GM18505 (cell line): ENCODE results near the gene SLC15A3.
A peak's percentile ranks its signal among the peaks of the same experiment; 100 is the strongest.

Source experiments
- ATAC-seq: cut with Tn5 transposase; IDR thresholded peaks from one replicate; pipeline ENCODE4 v1.9.1; 2021; ENCODE audit not compliant: unreplicated experiment
- POLR2A ChIP-seq: IDR thresholded peaks from 4 replicates; pipeline ENCODE4 v1.6.1; 2011; ENCODE audit warnings: borderline replicate concordance; ENCODE audit not compliant: insufficient read depth, insufficient read length; ENCODE audit errors: extremely low read depth

The SLC15A3 gene

DNA sequence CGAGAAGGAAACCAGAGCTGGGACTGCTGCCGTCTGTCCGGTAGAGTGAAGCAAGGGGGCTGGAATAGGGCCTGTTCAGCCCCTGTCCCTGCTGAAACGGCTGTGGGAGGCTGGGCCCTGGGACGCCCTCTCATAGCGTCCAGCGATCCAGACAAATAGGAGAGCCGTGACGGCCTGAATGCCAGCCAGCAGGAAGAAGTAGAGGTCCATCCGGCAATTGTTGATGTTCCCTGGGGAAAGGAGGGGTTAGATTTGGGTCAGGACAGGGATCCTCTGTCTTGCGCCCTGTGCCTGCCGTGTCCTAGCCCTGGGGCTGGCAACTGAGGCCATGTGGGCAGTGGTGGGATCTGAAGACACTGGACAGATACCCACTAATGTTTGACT lies 14.8 kb downstream of the SLC15A3 start:
- ATAC-seq, result no peak
- no peak for TF ChIP-seq POLR2A

DNA sequence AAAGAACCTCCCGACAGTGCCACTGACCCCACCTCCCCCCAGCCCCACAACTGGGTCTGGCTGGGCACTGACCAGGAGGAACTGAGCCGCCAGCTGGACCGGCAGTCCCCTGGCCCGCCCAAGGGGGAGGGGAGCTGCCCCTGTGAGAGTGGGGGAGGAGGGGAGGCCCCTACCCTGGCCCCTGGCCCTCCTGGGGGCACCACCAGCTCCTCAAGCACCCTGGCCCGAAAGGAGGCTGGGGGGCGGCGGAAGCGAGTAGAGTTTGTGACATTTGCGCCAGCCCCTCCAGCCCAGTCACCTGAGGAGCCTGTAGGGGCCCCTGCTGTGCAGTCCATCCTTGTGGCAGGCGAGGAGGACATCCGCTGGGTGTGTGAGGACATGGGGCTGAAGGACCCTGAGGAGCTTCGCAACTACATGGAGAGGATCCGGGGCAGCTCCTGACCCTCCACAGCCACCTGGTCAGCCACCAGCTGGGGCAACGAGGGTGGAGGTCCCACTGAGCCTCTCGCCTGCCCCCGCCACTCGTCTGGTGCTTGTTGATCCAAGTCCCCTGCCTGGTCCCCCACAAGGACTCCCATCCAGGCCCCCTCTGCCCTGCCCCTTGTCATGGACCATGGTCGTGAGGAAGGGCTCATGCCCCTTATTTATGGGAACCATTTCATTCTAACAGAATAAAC lies 15.4 kb downstream of the SLC15A3 start:
- TF ChIP-seq POLR2A, result no peak
- ATAC-seq, result no peak

DNA sequence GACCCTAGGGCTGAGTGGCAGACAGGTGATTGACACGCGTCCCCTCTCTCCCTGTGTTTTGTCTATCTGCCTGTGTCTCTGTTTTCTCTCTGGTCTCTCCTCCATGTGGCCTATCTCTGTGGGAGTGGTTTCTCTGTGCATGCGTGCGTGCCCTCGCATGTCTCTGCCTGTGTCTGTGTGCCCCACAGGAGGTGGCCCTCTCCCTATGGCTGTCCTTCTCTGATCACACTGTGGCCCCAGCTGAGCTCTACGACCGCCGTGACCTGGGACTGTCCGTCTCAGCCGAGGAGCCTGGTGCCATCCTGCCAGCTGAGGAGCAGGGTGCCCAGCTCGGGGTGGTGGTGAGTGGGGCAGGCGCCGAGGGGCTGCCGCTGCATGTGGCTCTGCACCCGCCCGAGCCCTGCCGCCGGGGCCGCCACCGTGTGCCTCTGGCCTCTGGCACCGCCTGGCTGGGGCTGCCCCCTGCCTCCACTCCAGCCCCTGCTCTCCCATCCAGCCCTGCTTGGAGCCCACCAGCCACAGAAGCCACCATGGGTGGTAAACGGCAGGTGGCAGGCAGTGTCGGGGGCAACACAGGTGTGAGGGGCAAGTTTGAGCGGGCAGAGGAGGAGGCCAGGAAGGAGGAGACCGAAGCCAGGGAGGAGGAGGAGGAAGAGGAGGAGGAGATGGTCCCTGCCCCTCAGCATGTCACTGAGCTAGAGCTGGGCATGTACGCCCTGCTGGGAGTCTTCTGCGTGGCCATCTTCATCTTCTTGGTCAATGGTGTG lies 16.1 kb downstream of the SLC15A3 start:
- TF ChIP-seq POLR2A, result no peak
- ATAC-seq, result no peak

DNA sequence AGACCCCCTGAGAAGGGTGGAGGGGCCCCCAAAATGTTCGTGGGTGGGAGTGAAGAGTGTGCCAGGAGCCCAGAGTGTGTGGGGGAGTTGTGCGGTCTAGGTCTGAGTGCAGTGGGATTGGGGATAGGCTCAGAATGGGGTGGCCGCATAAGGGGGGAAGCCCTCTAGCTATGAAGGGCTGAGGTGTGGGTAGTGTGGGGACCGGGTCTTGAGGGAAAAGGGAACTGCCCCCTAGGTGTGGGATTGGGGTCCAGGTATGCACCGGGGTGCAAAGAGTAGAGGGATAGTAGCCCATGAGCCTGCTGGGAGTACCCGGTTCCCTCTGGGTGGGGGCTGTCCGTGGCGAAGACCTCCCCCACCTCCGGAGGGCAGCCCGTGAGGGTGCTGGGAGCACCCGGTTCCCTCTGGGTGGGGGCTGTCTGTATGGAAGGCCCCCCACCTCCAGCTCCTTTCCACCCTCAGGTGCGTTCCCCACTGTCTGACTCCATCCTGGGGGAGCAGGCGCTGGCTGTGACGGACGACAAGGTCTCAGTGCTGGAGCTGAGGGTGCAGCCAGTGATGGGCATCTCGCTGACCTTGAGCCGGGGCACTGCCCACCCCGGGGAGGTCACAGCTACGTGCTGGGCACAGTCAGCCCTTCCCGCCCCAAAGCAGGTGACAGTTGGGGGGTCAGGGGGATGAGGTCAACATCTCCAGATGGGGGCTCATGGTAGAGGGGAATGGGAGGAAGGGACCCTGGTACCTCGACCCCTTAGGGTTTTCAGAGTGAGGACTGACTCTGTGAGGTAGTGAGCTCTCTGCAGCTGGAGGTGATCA lies 17.0 kb downstream of the SLC15A3 start:
- peak; percentile 48 for TF ChIP-seq POLR2A
- no peak for ATAC-seq

DNA sequence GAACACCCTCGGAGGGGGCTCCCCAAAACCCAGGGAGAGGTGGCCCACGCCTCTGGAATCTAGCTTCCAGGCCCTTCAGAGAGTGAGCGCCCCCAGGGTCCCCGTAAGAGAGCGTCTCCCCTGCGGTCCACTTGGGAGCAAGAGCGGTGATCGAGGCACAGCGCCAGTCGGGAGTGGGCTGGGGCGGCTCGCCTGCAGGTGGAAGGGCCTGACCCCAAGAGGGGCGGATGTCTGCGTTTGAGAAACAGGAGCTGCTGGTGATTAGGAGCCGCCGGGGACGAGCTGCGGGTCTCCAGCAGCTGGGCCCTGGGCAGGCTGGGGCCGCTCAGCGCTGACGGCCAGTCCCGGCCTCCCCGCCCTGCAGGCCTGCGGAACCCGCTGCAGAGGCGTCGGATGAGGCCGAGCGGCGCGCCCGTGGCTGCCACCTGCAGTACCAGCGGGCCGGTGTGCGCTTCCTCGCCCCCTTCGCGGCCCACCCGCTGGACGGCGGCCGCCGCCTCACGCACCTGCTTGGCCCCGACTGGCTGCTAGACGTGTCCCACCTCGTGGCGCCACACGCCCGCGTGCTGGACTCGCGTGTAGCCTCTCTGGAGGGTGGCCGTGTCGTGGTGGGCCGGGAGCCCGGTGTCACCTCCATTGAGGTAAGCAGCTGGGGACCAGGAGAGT lies 17.7 kb downstream of the SLC15A3 start:
- ATAC-seq, result no peak
- no peak for TF ChIP-seq POLR2A

DNA sequence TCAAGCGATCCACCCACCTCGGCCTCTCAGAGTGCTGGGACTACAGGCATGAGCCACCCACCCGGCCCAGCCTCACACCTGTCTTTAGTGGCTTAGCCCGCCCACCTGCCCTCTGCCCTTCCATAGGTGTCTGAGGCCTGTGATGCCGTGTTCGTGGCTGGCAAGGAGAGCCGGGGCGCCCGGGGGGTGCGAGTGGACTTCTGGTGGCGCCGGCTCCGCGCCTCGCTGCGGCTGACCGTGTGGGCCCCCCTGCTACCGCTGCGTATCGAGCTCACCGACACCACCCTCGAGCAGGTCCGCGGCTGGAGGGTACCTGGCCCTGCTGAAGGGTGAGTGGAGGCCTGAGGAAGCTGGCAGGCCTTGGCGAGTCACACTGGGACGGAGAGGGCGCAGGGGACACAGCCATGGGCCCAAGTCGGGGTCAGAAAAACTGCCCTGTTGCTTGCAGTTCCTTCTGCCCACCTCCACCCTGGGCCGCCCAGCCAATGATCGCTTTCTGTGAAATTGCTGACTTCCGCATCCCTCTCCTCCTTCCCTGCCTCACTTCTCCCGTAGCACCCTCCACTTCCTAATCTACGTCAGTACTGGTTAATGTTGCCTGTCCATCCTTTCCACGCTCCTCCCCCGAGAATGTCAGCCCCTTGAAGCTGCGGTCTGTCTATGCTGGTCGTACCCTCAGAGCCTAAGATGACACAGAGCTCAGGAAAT lies 18.4 kb downstream of the SLC15A3 start:
- TF ChIP-seq POLR2A, result no peak
- no peak for ATAC-seq

DNA sequence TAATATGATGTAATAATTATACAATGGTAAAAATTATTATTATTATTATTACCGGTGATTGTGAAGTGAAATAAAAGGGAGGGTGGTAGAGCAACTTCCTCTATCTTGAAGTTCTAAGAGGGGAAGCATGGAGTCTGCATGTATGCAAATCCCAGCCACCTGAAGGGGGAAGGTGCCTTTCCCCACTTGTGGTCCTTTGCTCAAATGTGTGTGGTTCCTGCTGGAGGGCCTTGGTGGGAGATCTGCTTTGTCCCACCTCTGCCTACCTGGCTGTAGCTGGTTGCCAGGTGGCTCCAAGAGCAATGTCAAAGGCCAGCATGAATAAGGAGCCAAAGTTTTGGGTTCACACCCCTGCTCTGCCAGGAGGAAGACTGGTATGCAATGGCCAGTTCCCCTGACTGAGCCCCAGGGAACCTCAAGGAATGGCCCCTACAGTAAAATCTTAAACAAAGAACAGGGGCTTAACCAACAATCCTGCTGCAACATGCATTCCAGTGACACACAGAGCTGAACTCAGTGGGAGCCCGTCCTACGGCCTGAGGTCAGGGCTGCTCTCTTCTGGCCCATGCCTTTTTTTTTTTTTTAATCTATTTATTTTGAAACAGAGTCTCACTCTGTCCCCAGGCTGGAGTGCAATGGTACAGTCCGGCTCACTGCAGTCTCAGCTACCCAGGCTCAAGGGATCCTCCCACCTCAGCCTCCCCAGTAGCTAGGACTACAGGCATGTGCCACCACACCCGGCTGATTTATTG lies 19.2 kb downstream of the SLC15A3 start:
- ATAC-seq, result no peak
- TF ChIP-seq POLR2A, result no peak

DNA sequence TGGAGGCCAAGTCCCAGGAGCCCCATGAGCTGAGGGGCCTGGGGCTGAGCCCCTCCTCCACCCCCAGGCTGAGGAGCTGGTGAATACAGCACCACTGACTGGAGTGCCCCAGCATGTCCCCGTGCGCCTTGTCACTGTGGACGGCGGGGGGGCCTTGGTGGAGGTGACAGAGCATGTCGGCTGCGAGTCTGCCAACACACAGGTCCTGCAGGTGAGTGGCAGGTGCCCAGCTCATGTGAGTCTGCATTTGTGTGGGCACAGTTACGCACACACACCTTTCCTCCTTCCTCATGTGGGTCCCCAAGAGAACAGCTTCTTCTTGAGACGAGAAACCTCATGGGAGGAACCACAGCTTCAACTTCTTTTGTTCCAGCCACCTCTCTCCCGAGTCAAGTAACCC lies 20.1 kb downstream of the SLC15A3 start:
- no peak for ATAC-seq
- no peak for TF ChIP-seq POLR2A

DNA sequence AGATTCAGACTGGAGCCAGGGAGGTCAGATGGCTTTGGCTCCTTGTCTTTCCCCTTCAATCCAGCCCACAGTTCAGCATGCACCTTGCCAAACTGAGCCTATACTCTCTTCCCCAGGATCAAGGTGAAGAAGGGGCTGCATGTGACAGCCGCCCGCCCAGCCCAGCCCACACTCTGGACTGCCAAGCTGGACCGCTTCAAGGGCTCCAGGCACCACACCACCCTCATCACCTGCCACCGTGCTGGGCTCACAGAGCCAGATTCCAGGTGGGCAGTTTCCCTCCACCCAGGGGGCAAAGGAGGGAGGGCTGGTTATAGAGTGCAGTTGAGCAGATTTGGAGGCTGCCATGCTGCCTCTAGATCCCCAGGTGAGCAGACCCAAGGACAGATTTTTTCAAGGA lies 21.6 kb downstream of the SLC15A3 start:
- ATAC-seq, result no peak
- TF ChIP-seq POLR2A, result no peak

DNA sequence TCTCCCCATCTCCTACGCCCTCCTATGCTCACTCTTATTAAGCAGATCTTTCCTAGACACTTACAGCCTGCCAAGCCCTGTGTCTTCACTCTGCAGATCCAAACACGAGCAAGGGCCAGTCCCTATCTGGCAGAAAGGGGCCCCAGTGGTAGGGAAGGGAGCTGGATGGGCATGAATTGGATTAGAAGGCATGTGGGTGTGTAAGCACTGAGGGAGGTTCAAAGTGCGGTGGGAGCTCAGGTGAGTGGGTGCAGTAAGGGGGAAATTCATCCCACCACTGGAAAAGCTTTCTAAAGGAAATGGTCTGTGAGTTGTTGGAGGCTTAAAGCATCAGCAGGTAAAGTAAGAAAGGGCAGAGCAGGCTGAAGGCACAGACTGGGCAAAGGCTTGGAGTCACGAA lies 22.2 kb downstream of the SLC15A3 start:
- no peak for TF ChIP-seq POLR2A
- ATAC-seq, result no peak

DNA sequence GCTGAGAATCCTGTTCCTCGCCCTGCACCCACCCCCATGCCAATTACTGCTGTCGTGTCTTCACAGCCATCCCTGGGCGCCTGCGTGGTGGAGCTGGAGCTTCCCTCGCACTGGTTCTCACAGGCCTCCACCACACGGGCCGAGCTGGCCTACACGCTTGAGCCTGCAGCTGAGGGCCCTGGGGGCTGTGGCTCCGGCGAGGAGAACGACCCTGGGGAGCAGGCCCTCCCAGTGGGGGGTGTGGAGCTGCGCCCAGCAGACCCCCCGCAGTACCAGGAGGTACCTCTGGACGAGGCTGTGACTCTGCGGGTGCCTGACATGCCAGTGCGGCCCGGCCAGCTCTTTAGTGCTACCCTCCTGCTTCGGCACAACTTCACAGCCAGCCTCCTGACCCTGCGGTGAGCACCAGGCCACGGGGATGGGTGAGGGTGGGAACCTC lies 23.4 kb downstream of the SLC15A3 start:
- no peak for TF ChIP-seq POLR2A
- no peak for ATAC-seq

DNA sequence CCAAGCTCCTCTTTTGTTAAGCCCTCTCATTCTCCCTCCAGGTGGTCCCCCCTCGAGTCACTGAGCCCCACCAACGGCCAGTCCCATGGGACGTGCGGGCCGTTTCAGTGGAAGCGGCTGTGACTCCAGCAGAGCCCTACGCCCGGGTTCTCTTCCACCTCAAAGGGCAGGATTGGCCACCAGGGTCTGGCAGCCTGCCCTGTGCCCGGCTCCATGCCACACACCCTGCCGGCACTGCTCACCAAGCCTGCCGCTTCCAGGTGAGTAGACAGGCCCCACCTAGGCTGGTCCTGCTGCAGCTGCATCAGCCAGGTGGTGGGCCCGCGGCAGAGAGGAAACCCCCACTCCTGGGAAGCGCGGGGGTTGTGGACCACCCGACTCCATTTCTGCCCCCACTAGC lies 24.4 kb downstream of the SLC15A3 start:
- TF ChIP-seq POLR2A, result no peak
- ATAC-seq, result no peak
